Panc1 (cell line): ENCODE results near the gene DPEP3. TPM values are rescaled to one million over a fixed set of nuclear protein-coding genes. Genes with fewer than 3 reads are reported as not detected.
"Not testable (repeated sequence)": the region's sequence is repeated elsewhere in the genome, so short reads cannot be mapped to it uniquely, and the experiment has no call there.

Source experiments
- ATAC-seq: fragments of 200-7000 bp; cut with Tn5 transposase; 2 replicates; pipeline ENCODE4 v1.9.1; 2020; ENCODE audit warnings: mild to moderate bottlenecking, moderate library complexity
- BruUV-seq: library from RNA; stranded (reverse); fragments of 400-500 nt; replicated peaks from 2 replicates; lab custom pipeline; 2021; lab: Mats Ljungman, UMichigan
- CTCF ChIA-PET: fragments of 300-600 bp; sonication (Branson Sonifier 250); formaldehyde crosslinking; loops from one replicate; lab custom pipeline; 2022; ENCODE audit warnings: antibody characterized with exemption; lab: Charles Lee
- POLR2A ChIA-PET: fragments of 300-600 bp; sonication (Branson Sonifier 250); formaldehyde crosslinking; loops from one replicate; lab custom pipeline; 2022; ENCODE audit warnings: antibody characterized with exemption; lab: Charles Lee
- DNase-seq: peaks from one replicate; pipeline ENCODE4 v3.0.0-alpha.2; 2010; ENCODE audit warnings: low read depth, low spot score
- H3K27ac ChIP-seq: 2 replicates; pipeline ENCODE4 v1.5.1; 2011; ENCODE audit warnings: mild to moderate bottlenecking, low read length, inconsistent platforms
- H3K27me3 ChIP-seq: fragments of 200-500 bp; sonication (Bioruptor generic); 2 replicates; pipeline ENCODE4 v1.6.0; 2014; ENCODE audit warnings: low read length, inconsistent platforms; ENCODE audit not compliant: control insufficient read depth, insufficient read depth
- H3K36me3 ChIP-seq: fragments of 200-500 bp; sonication (Bioruptor generic); 2 replicates; pipeline ENCODE4 v1.5.1; 2014; ENCODE audit warnings: inconsistent platforms, mild to moderate bottlenecking, low read length, moderate library complexity; ENCODE audit not compliant: control insufficient read depth, insufficient read depth
- H3K4me1 ChIP-seq: 2 replicates; pipeline ENCODE4 v1.5.1; 2011; ENCODE audit warnings: inconsistent platforms, mild to moderate bottlenecking, low read length, moderate library complexity; ENCODE audit not compliant: control insufficient read depth, insufficient read depth
- H3K4me3 ChIP-seq, 2 experiments: 2 replicates each; pipeline ENCODE4 v1.5.1; 2011 to 2012; ENCODE audit warnings: low read depth in 2 of 2, low read length in 2 of 2, mild to moderate bottlenecking in 2 of 2, inconsistent platforms in 1 of 2, moderate library complexity in 1 of 2
- H3K9me3 ChIP-seq: fragments of 200-500 bp; sonication (Bioruptor generic); 2 replicates; pipeline ENCODE4 v1.5.1; 2014; ENCODE audit warnings: low read depth, mild to moderate bottlenecking, inconsistent platforms, low read length, moderate library complexity; ENCODE audit not compliant: control insufficient read depth, insufficient read depth
- CTCF ChIP-seq: fragments of 450-650 bp; IDR thresholded peaks from 2 replicates; pipeline ENCODE4 v1.5.1; 2017; ENCODE audit warnings: mild to moderate bottlenecking
- POLR2AphosphoS5 ChIP-seq: IDR thresholded peaks from 2 replicates; pipeline ENCODE4 v1.6.1; 2012; ENCODE audit warnings: mild to moderate bottlenecking, low read depth, low read length, moderate library complexity
- SIN3A ChIP-seq: IDR thresholded peaks from 2 replicates; pipeline ENCODE4 v1.6.1; 2012; ENCODE audit warnings: low read depth, mild to moderate bottlenecking, low read length, moderate library complexity, borderline replicate concordance; ENCODE audit not compliant: insufficient read depth
- TCF7L2 ChIP-seq: IDR thresholded peaks from 2 replicates; pipeline ENCODE4 v1.6.1; 2011; ENCODE audit warnings: mild to moderate bottlenecking, low read depth, low read length, inconsistent platforms
- in situ Hi-C: cut with HindIII; loops from 2 replicates; pipeline ENCODE4 v1.10.0; 2016; ENCODE audit warnings: low sequenced_read_pairs, low pct_unique_long_range_greater_than_20kb
- intact Hi-C: fragments of 100-400 bp; cut with micrococcal nuclease; formaldehyde crosslinking; loops from one replicate; pipeline ENCODE4 v1.10.0; 2022; ENCODE audit not compliant: unreplicated experiment
- total RNA-seq: library from RNA; stranded (reverse); gene quantifications from one replicate; pipeline ENCODE4 v1.2.1, GENCODE V29; 2021; ENCODE audit not compliant: unreplicated experiment
- TF ChIP-seq, protein P1 (sequence below), 2 experiments: IDR thresholded peaks; 2 replicates each; pipeline ENCODE4 v1.6.1; 2011 to 2012; ENCODE audit warnings: low read depth in 2 of 2, control low read depth in 1 of 2, low read length in 1 of 2, mild to moderate bottlenecking in 1 of 2, moderate library complexity in 1 of 2; ENCODE audit not compliant: insufficient read depth in 1 of 2

The DPEP3 gene
- total RNA-seq, 1 experiment from 2014 or later, result not detected

GRCh38 chr16:68015681-68016080 is 35.4 kb upstream of the DPEP3 start, which contains the start of gene DPEP2NB:
Gene DPEP2NB, minus strand, starts transcription at chr16:68015911. Its CDS starts 141 bp downstream, at chr16:68015770.
- Histone ChIP-seq H3K36me3 (no peaks in the 10 kb centered on the region), H3K27ac (no peak within 1 kb of the TSS), H3K27me3 (no peaks in the 10 kb centered on the region), H3K4me1 (no peaks in the 10 kb centered on the region), H3K9me3 (no peaks in the 10 kb centered on the region), H3K4me3 (no peak within 1 kb of the TSS)
- ChIA-PET CTCF (no interaction called here), POLR2A (no interaction called here)
- no TSS peak for BruUV-seq
- DNase-seq (no peak), ATAC-seq (no peak)
- in situ Hi-C loops (no loop called here), intact Hi-C loops (no loop called here)
- TF ChIP-seq SIN3A (no peak), TCF7L2 (no peak), CTCF (no peak), POLR2AphosphoS5 (no peak)
- TF ChIP-seq, protein P1, sequence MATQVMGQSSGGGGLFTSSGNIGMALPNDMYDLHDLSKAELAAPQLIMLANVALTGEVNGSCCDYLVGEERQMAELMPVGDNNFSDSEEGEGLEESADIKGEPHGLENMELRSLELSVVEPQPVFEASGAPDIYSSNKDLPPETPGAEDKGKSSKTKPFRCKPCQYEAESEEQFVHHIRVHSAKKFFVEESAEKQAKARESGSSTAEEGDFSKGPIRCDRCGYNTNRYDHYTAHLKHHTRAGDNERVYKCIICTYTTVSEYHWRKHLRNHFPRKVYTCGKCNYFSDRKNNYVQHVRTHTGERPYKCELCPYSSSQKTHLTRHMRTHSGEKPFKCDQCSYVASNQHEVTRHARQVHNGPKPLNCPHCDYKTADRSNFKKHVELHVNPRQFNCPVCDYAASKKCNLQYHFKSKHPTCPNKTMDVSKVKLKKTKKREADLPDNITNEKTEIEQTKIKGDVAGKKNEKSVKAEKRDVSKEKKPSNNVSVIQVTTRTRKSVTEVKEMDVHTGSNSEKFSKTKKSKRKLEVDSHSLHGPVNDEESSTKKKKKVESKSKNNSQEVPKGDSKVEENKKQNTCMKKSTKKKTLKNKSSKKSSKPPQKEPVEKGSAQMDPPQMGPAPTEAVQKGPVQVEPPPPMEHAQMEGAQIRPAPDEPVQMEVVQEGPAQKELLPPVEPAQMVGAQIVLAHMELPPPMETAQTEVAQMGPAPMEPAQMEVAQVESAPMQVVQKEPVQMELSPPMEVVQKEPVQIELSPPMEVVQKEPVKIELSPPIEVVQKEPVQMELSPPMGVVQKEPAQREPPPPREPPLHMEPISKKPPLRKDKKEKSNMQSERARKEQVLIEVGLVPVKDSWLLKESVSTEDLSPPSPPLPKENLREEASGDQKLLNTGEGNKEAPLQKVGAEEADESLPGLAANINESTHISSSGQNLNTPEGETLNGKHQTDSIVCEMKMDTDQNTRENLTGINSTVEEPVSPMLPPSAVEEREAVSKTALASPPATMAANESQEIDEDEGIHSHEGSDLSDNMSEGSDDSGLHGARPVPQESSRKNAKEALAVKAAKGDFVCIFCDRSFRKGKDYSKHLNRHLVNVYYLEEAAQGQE (IDR thresholded peaks at IDR 0.05; ENCODE audit: insufficient read depth in 1 of 2, low read depth in 2 of 2, low read length in 1 of 2), result no peak

- H3K4me3 ChIP-seq, result no peak overlapping the region
- no peaks in the 10 kb centered on the region for H3K36me3 ChIP-seq
- BruUV-seq, result no TSS peak
- no peaks in the 10 kb centered on the region for H3K9me3 ChIP-seq
- DNase-seq (no peak), ATAC-seq (no peak)
- CTCF ChIA-PET, result no interaction called here
- H3K27ac ChIP-seq, result no peak overlapping the region
- no peaks in the 10 kb centered on the region for H3K27me3 ChIP-seq
- POLR2A ChIA-PET, result no interaction called here
- TF ChIP-seq, protein P1 (IDR thresholded peaks at IDR 0.05; ENCODE audit: insufficient read depth in 1 of 2, low read depth in 2 of 2, low read length in 1 of 2), result no peak
- TF ChIP-seq SIN3A (no peak), POLR2AphosphoS5 (no peak), TCF7L2 (no peak), CTCF (no peak)
- no peaks in the 10 kb centered on the region for H3K4me1 ChIP-seq
- intact Hi-C loops, result no loop called here
- in situ Hi-C loops, result no loop called here
Measured at GRCh38 chr16:68013440-68013839, 33.1 kb upstream of the DPEP3 start.

DNA sequence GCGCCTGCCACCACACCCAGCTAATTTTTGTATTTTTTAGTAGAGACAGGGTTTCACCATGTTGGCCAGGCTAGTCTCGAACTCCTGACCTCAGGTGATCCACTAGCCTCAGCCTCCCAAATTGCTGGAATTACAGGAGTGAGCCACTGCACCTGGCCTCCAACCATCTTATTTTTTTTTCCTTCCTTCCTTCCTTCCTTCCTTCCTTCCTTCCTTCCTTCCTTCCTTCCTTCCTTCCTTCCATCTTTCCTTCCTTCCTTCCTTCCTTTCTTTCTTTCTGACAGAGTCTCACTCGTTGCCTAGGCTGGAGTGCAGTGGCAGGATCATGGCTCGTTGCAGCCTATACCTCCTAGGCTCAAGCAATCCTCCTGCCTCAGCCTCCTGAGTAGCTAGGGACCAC is 29.6 kb upstream of the DPEP3 start:
- H3K27me3 ChIP-seq, intact Hi-C loops, DNase-seq, BruUV-seq, H3K4me1 ChIP-seq, H3K36me3 ChIP-seq, in situ Hi-C loops, H3K27ac ChIP-seq, ATAC-seq, H3K4me3 ChIP-seq, H3K9me3 ChIP-seq, POLR2A ChIA-PET: not testable (repeated sequence)
- CTCF ChIA-PET, result interaction anchor here (0.7 to 0.8 kb wide), 2 partner anchors 167 to 467 kb away, joined by 3 to 5 read pairs; no protein-coding TSS in a partner anchor
